GM12892 (cell line): ENCODE data around the gene L3MBTL3.

ENCODE experiments used
- DNase-seq: peaks from one replicate; pipeline ENCODE4 v3.0.0; 2011; ENCODE audit not compliant: insufficient read length
- FAIRE-seq: peaks from 2 replicates; lab custom pipeline; 2011; peaks lifted over from hg19 to GRCh38; lab: Jason Lieb, UNC
- POLR2A ChIP-seq: IDR thresholded peaks from 2 replicates; pipeline ENCODE4 v1.6.1; 2011; ENCODE audit warnings: low read depth, low read length, control low read depth
- POLR2AphosphoS5 ChIP-seq: IDR thresholded peaks from 2 replicates; pipeline ENCODE4 v1.6.1; 2011; ENCODE audit warnings: low read depth, low read length, control low read depth
- TAF1 ChIP-seq: IDR thresholded peaks from 2 replicates; pipeline ENCODE4 v1.6.1; 2011; ENCODE audit warnings: low read depth, mild to moderate bottlenecking, control low read depth, low read length, borderline replicate concordance

L3MBTL3 gene

DNA sequence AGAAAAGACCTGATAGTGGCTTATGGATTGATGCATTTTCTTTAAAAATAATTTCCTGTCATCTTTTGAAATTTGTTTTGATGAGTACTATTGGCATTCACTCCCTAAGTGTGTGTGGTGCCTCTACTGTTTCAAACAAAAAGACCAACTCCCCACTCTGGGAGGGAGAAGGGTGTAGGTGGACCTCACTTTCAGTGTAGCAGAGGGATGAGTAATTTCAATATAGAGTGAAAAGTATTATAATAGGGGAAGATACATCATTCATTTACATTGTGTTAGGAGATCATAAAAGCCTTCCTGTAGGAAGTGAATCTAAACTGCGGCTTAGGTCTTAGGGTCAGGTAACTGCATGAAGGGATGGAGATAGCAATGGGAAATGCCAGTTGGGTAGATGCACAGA is 158.0 kb downstream of the L3MBTL3 start:
- TF ChIP-seq POLR2A: no peak
- TF ChIP-seq POLR2AphosphoS5: no peak
- TF ChIP-seq TAF1: no peak
- FAIRE-seq: no peak
- no peak for DNase-seq

- TF ChIP-seq TAF1 (no peak), POLR2AphosphoS5 (no peak), POLR2A (no peak)
- DNase-seq: no peak
- FAIRE-seq: no peak
These were observed 160.3 kb downstream of the L3MBTL3 start for GRCh38 chr6:130178692-130179091.

GRCh38 chr6:130182466-130182865 is 164.1 kb downstream of the L3MBTL3 start:
- DNase-seq (no peak), FAIRE-seq (no peak)
- no peak for TF ChIP-seq POLR2AphosphoS5
- no peak for TF ChIP-seq TAF1
- TF ChIP-seq POLR2A: no peak

GRCh38 chr6:130183271-130184222 is 165.2 kb downstream of the L3MBTL3 start:
- TF ChIP-seq POLR2AphosphoS5: no peak
- TF ChIP-seq TAF1: no peak
- no peak for TF ChIP-seq POLR2A
- DNase-seq (no peak), FAIRE-seq (peak; percentile 71)

GRCh38 chr6:130185658-130186057 is 167.3 kb downstream of the L3MBTL3 start:
- no peak for FAIRE-seq

DNA sequence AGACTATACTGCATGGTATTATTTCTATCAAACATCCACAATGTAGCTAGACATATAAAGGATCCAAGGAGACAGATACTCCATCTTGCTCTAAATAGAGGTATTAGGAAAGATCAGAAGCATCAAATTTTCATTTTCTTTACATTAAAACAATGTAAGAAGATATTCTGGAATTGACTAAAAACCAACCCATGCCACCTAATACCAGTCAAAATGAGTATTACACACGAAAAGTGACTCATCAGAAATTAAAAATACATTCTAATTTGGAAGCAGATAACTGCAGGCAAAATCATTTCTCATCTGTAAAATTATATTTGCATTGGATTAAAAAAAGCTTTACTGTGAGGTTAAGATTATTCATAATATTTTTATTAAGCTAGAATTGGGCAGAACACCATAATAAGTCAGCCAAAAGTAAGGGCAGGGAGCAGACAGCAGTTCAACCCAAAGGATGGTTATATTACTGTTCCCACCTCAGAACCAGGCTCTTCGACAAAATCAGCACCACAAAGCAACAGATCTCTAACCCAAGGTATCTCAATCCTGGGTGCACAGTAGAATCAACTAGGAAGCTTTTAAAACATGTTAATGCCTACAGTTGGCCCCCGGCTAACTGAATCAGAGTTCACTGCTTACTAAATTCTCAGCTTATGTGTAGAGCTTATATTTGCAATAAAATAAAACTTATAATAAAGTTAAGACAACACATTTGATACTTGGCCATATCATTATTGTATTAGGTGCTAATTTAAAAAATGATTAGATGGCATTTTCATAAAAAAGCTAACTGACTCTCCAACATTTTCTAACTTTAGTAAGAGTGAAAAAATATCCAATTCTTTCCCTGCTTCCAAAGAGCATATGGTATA is 169.2 kb downstream of the L3MBTL3 start:
- DNase-seq (no peak), FAIRE-seq (no peak)
- TF ChIP-seq POLR2AphosphoS5 (no peak), POLR2A (no peak)

More at GRCh38 chr6:130185658-130186057, 167.3 kb downstream of the L3MBTL3 start:
- DNase-seq: no peak
- TF ChIP-seq POLR2A (no peak), POLR2AphosphoS5 (no peak), TAF1 (no peak)

DNA sequence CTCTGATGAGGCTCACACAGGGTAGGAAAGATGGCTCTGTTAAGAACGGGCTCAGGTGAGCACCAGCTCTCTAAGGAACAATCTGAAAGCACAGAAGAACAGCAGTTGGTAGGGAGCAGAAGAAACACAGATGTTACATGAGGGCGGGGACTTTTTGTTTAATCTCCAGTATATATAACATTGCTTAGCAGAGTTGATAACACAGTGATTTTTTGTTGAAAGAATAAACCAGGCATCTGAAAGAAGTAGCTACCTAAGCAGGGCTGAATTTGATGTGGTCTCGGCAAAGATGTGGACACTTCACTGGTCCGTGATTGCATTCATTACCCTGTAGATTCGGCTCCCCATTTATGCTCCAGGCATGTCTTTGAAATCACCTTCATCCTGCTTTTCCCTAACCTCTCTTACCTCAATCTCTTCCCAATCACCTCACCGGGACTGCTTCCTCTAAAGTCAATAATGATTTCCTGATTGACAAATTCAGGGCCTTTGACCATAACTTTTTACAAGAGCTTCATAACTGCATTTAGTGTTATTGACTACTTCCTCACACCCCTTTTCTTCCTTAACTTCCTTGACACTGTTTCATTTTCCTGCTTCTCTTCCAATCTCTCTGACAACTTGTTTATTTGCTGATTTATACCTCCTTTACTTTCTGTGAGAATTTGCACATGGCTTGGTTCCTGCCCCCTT is 170.0 kb downstream of the L3MBTL3 start:
- FAIRE-seq: no peak
- TF ChIP-seq POLR2A (no peak), POLR2AphosphoS5 (no peak), TAF1 (no peak)
- no peak for DNase-seq

GRCh38 chr6:130189531-130190397 is 171.4 kb downstream of the L3MBTL3 start:
- FAIRE-seq (no peak), DNase-seq (no peak)
- no peak for TF ChIP-seq POLR2AphosphoS5
- no peak for TF ChIP-seq TAF1
- TF ChIP-seq POLR2A: no peak
